HepG2 (cell line): ENCODE data around the gene TCF7L2. TPM values are rescaled to one million over a fixed set of nuclear protein-coding genes. Genes with fewer than 3 reads are reported as not detected.

Experiments
- AGO2 ChIP-seq: fragments of 200-400 bp; formaldehyde crosslinking; optimal IDR thresholded peaks from 2 replicates; pipeline ENCODE3; 2017; ENCODE audit warnings: mild to moderate bottlenecking, low read depth, low read length, moderate library complexity
- ELF4 ChIP-seq: sonication (generic); formaldehyde crosslinking; IDR thresholded peaks from 2 replicates; pipeline ENCODE4 v1.5.0; 2020; ENCODE audit warnings: missing genetic modification reagents, mild to moderate bottlenecking, moderate library complexity, borderline replicate concordance
- HDAC1 ChIP-seq: sonication (generic); formaldehyde crosslinking; IDR thresholded peaks from 2 replicates; pipeline ENCODE4 v1.5.1; 2020; ENCODE audit warnings: mild to moderate bottlenecking, missing genetic modification reagents
- HDAC6 ChIP-seq: fragments of 200-600 bp; sonication (generic); IDR thresholded peaks from 2 replicates; pipeline ENCODE4 v1.7.0; 2017; ENCODE audit warnings: mild to moderate bottlenecking, antibody characterized with exemption, low read length, low read depth
- HNF4A ChIP-seq: sonication (generic); formaldehyde crosslinking; IDR thresholded peaks from 2 replicates; pipeline ENCODE4 v1.4.0; 2020; ENCODE audit warnings: missing genetic modification reagents
- KAT7 ChIP-seq: IDR thresholded peaks from 2 replicates; pipeline ENCODE4 v1.6.1; 2018; ENCODE audit warnings: borderline replicate concordance, missing compliant biosample characterization
- KDM6A ChIP-seq: IDR thresholded peaks from 2 replicates; pipeline ENCODE4 v1.6.1; 2016; ENCODE audit warnings: low read depth
- LCORL ChIP-seq, 2 experiments: fragments of 450-650 bp in 1 of 2; sonication (generic) in 1 of 2; formaldehyde crosslinking in 1 of 2; IDR thresholded peaks; 2 replicates each; pipeline versions ENCODE4 v1.5.0 to v1.6.1; 2017 to 2020; ENCODE audit warnings: antibody characterized with exemption in 1 of 2, missing genetic modification reagents in 1 of 2
- MTA1 ChIP-seq: sonication (generic); formaldehyde crosslinking; IDR thresholded peaks from 2 replicates; pipeline ENCODE4 v1.4.0; 2020; ENCODE audit warnings: missing genetic modification reagents, mild to moderate bottlenecking, borderline replicate concordance
- PHF21A ChIP-seq: sonication (generic); formaldehyde crosslinking; IDR thresholded peaks from 2 replicates; pipeline ENCODE4 v1.5.0; 2020; ENCODE audit warnings: mild to moderate bottlenecking, missing genetic modification reagents
- POLR2A ChIP-seq, 2 experiments: IDR thresholded peaks; 2 replicates each; pipeline ENCODE4 v1.6.1; 2011; ENCODE audit warnings: low read depth in 2 of 2, low read length in 2 of 2, mild to moderate bottlenecking in 1 of 2, moderate library complexity in 1 of 2; ENCODE audit not compliant: insufficient read depth in 1 of 2
- RORA ChIP-seq: sonication (generic); formaldehyde crosslinking; IDR thresholded peaks from 2 replicates; pipeline ENCODE4 v1.5.0; 2020; ENCODE audit warnings: mild to moderate bottlenecking, missing genetic modification reagents, moderate library complexity
- SSRP1 ChIP-seq: IDR thresholded peaks from 2 replicates; pipeline ENCODE4 v1.6.1; 2016; ENCODE audit warnings: control low read depth
- TCF7 ChIP-seq: sonication (generic); IDR thresholded peaks from 2 replicates; pipeline ENCODE4 v1.6.1; 2016; ENCODE audit warnings: antibody characterized with exemption, low read depth
- ZBTB3 ChIP-seq: sonication (generic); formaldehyde crosslinking; IDR thresholded peaks from 2 replicates; pipeline ENCODE4 v1.4.0; 2020; ENCODE audit warnings: low read depth, mild to moderate bottlenecking, moderate library complexity, missing genetic modification reagents, borderline replicate concordance
- ZBTB42 ChIP-seq: sonication (generic); formaldehyde crosslinking; IDR thresholded peaks from 2 replicates; pipeline ENCODE4 v1.5.0; 2020; ENCODE audit warnings: mild to moderate bottlenecking, missing genetic modification reagents
- ZBTB8A ChIP-seq: sonication (generic); formaldehyde crosslinking; IDR thresholded peaks from 2 replicates; pipeline ENCODE4 v1.4.0; 2020; ENCODE audit warnings: mild to moderate bottlenecking, low read depth, missing genetic modification reagents, borderline replicate concordance
- ZFP36 ChIP-seq: fragments of 150-350 bp; IDR thresholded peaks from 2 replicates; pipeline ENCODE4 v1.6.1; 2018; ENCODE audit warnings: borderline replicate concordance, low read length, low read depth; ENCODE audit not compliant: partially characterized antibody
- ZIK1 ChIP-seq: sonication (generic); formaldehyde crosslinking; IDR thresholded peaks from 2 replicates; pipeline ENCODE4 v1.5.0; 2020; ENCODE audit warnings: mild to moderate bottlenecking, low read depth, missing genetic modification reagents, borderline replicate concordance
- ZNF10 ChIP-seq: sonication (generic); formaldehyde crosslinking; IDR thresholded peaks from 2 replicates; pipeline ENCODE4 v1.4.0; 2020; ENCODE audit warnings: mild to moderate bottlenecking, low read depth, missing genetic modification reagents, borderline replicate concordance
- ZNF251 ChIP-seq: sonication (generic); formaldehyde crosslinking; IDR thresholded peaks from 2 replicates; pipeline ENCODE4 v1.9.0; 2021; ENCODE audit warnings: mild to moderate bottlenecking, missing genetic modification reagents
- ZNF274 ChIP-seq: sonication (generic); formaldehyde crosslinking; IDR thresholded peaks from 2 replicates; pipeline ENCODE4 v1.5.1; 2020; ENCODE audit warnings: mild to moderate bottlenecking, missing genetic modification reagents
- ZNF367 ChIP-seq: sonication (generic); formaldehyde crosslinking; IDR thresholded peaks from 2 replicates; pipeline ENCODE4 v1.4.0; 2020; ENCODE audit warnings: missing genetic modification reagents, borderline replicate concordance
- ZNF446 ChIP-seq: sonication (generic); formaldehyde crosslinking; IDR thresholded peaks from 2 replicates; pipeline ENCODE4 v1.5.0; 2020; ENCODE audit warnings: mild to moderate bottlenecking, missing genetic modification reagents
- ZNF530 ChIP-seq: sonication (generic); formaldehyde crosslinking; IDR thresholded peaks from 2 replicates; pipeline ENCODE4 v1.5.0; 2020; ENCODE audit warnings: low read depth, mild to moderate bottlenecking, missing genetic modification reagents
- ZNF546 ChIP-seq: sonication (generic); formaldehyde crosslinking; conservative IDR thresholded peaks from 2 replicates; pipeline ENCODE4 v1.8.1; 2023; ENCODE audit warnings: mild to moderate bottlenecking, missing genetic modification reagents
- ZNF674 ChIP-seq: sonication (generic); formaldehyde crosslinking; IDR thresholded peaks from 2 replicates; pipeline ENCODE4 v1.5.0; 2020; ENCODE audit warnings: low read depth, mild to moderate bottlenecking, missing genetic modification reagents
- ZNF75D ChIP-seq: sonication (generic); formaldehyde crosslinking; IDR thresholded peaks from 2 replicates; pipeline ENCODE4 v1.8.1; 2023; ENCODE audit warnings: missing genetic modification reagents, mild to moderate bottlenecking, borderline replicate concordance
- ZNF891 ChIP-seq: sonication (generic); formaldehyde crosslinking; IDR thresholded peaks from 2 replicates; pipeline ENCODE4 v1.5.0; 2020; ENCODE audit warnings: mild to moderate bottlenecking, missing genetic modification reagents
- polyA plus RNA-seq, 8 experiments: library from polyadenylated mRNA; depleted of rRNA in 3 of 8; stranded (reverse) in 7 of 8; unstranded in 1 of 8; fragments of >200 nt; fragmentation: Illumina TruSeq in 4 of 8; extraction: Trizol in 4 of 8; gene quantifications; 2 replicates each; pipeline versions ENCODE4 v1.2.1 to v1.2.3, GENCODE V29; 2011 to 2016; ENCODE audit warnings: low read depth in 4 of 8, missing spikeins in 1 of 8, mixed read lengths in 1 of 8; ENCODE audit not compliant: insufficient read depth in 1 of 8
- total RNA-seq, 5 experiments: library from RNA; depleted of rRNA; stranded (reverse); fragments of >200 nt; fragmentation: Illumina TruSeq; extraction: Trizol; gene quantifications; 2 replicates each; pipeline ENCODE4 v1.2.3, GENCODE V29; 2016; ENCODE audit warnings: low read depth in 1 of 5
- TF ChIP-seq, protein P1 (sequence below): sonication (generic); formaldehyde crosslinking; IDR thresholded peaks from 2 replicates; pipeline ENCODE4 v1.5.1; 2020; ENCODE audit warnings: missing genetic modification reagents, mild to moderate bottlenecking, borderline replicate concordance
- TF ChIP-seq, protein P2 (sequence below): sonication (generic); formaldehyde crosslinking; IDR thresholded peaks from 2 replicates; pipeline ENCODE4 v1.5.1; 2020; ENCODE audit warnings: missing genetic modification reagents, mild to moderate bottlenecking, borderline replicate concordance

The TCF7L2 gene
- total and polyA plus RNA-seq, 2 of the 13 experiments (the other 11 are each of a cell fraction or from before 2014, with no cell fraction given), result 3.9 to 13.7 TPM

DNA sequence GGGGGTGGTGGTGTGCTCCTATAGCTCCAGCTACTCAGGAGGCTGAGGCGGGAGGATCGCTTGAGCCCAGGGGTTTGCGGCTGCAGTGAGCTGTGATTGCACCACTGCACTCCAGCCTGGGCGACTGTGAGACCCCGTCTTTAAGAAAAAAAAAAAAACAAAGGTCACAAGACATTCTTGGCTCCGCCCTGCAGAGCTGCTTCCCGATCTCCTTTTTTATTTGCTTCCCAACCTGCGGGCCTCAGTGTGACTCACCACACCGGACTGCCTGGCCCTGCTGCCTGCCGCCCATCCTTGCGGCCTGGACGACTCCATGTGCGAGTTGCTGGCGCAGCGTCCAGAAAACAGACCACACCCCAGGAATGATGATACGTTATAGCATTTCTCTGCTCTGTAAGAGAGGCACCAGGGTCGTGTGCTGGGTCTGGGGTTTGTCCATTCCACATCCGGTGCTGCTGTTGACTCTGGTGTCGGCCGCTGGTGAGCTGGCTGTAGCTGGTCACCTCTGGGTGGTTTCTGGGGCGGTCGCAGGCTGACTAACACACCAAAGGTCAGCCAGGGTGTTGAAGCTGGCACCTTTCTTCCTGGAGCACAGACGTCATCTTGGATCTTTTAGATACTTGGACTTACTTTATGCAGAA, 123.6 kb downstream of the TCF7L2 start (continued):
- TF ChIP-seq ZFP36 (no peak), KDM6A (CRISPR knock-in tag) (no peak), PHF21A (CRISPR knock-in tag) (peak; percentile 83), POLR2A (IDR thresholded peaks at IDR 0.05; ENCODE audit: insufficient read depth in 1 of 2, low read depth in 2 of 2, low read length in 2 of 2) (0 out of 4 replicates have a peak, but pooled peaks of 1 of the 2 experiments have one; percentile 21), ZNF446 (CRISPR knock-in tag) (no peak), ZNF274 (CRISPR knock-in tag) (peak; percentile 33; the same call in 1 of the 2 replicates), ZBTB42 (no peak), ZNF891 (CRISPR knock-in tag) (no peak), TCF7 (peak; percentile 47; the same call in 1 of the 2 replicates), ZNF251 (no peak), ZBTB3 (CRISPR knock-in tag) (no peak), ZNF546 (no peak), ZIK1 (CRISPR knock-in tag) (no peak), SSRP1 (no peak; the same call in 1 of the 2 replicates), ZNF530 (CRISPR knock-in tag) (no peak), HDAC1 (CRISPR knock-in tag) (peak; percentile 45; the same call in 1 of the 2 replicates), ELF4 (CRISPR knock-in tag) (no peak), ZNF367 (CRISPR knock-in tag) (no peak), HDAC6 (no peak), AGO2 (peak; percentile 60), ZNF10 (CRISPR knock-in tag) (no peak), KAT7 (no peak), ZBTB8A (CRISPR knock-in tag) (no peak), MTA1 (CRISPR knock-in tag) (peak; percentile 91), RORA (CRISPR knock-in tag) (no peak), HNF4A (CRISPR knock-in tag) (peak; percentile 71), LCORL (IDR thresholded peaks at IDR 0.05) (no peak), LCORL (CRISPR knock-in tag; IDR thresholded peaks at IDR 0.05) (peak; percentile 86), ZNF674 (CRISPR knock-in tag) (no peak), ZNF75D (CRISPR knock-in tag) (no peak)
- TF ChIP-seq, protein P1, sequence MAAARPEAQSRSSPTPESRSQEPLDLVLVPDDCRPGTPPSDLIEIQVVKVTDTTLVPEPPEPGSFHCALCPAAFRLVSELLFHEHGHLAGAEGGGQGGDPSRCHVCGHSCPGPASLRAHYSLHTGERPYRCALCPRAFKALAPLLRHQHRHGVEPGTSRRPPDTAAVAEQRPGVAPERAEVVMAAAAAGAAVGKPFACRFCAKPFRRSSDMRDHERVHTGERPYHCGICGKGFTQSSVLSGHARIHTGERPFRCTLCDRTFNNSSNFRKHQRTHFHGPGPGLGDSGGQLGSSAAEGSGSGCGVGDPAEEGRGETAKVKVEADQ, result 0 out of 2 replicates have a peak, but pooled peaks have one; percentile 41
- TF ChIP-seq, protein P2, sequence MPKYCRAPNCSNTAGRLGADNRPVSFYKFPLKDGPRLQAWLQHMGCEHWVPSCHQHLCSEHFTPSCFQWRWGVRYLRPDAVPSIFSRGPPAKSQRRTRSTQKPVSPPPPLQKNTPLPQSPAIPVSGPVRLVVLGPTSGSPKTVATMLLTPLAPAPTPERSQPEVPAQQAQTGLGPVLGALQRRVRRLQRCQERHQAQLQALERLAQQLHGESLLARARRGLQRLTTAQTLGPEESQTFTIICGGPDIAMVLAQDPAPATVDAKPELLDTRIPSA, result no peak
